Renal cortex interstitium (tissue), 11 donors: ENCODE data around the gene CDK18. TPM values are rescaled to one million over a fixed set of nuclear protein-coding genes. Genes with fewer than 3 reads are reported as not detected.

Experiments used
- DNase-seq, 11 donors: peaks; one replicate each; pipeline ENCODE4 v3.0.0-alpha.2; 2013; ENCODE audit warnings: low read depth in 9 of 11, low spot score in 4 of 11; ENCODE audit errors: extremely low read depth in 1 of 11
- polyA plus RNA-seq, 3 donors: library from polyadenylated mRNA; unstranded; fragments of 120-200 nt; gene quantifications; one replicate each; pipeline ENCODE4 v1.2.1, GENCODE V29; 2013; ENCODE audit not compliant: insufficient read length in 3 of 3

The CDK18 gene
- polyA plus RNA-seq, 3 donors = 20.4 to 53.2 (median 25.1) TPM

- DNase-seq = no peak
Observed at GRCh38 chr1:205576805-205577761, 72.6 kb downstream of the CDK18 start.

GRCh38 chr1:205577874-205578658, 73.6 kb downstream of the CDK18 start:
- no peak for DNase-seq

- DNase-seq = no peak
Observed at GRCh38 chr1:205578780-205579571, 74.5 kb downstream of the CDK18 start.

GRCh38 chr1:205579711-205580110, 75.2 kb downstream of the CDK18 start:
- no peak for DNase-seq

GRCh38 chr1:205580140-205580922, 75.9 kb downstream of the CDK18 start:
- DNase-seq = no peak

GRCh38 chr1:205580923-205581180, 76.4 kb downstream of the CDK18 start:
- no peak for DNase-seq

- no peak for DNase-seq
Observed at GRCh38 chr1:205581321-205581980, 77.0 kb downstream of the CDK18 start.

- no peak for DNase-seq
Observed at GRCh38 chr1:205582046-205582445, 77.6 kb downstream of the CDK18 start.

Other genes with a start within 250 kb of the CDK18 start
- gene NUAK2, start 182.9 kb upstream of the CDK18 start, polyA plus RNA-seq = 10 to 100 TPM in 1 of 3 donors, 1 to 10 TPM in 2; 8.0 to 14.9 (median 8.6) TPM
- gene KLHDC8A, start 147.7 kb upstream of the CDK18 start, polyA plus RNA-seq = 1 to 10 TPM; 1.2 to 3.1 (median 2.2) TPM
- 1 to 10 TPM; 2.8 to 3.5 (median 3.3) TPM for gene LEMD1, start 82.6 kb upstream of the CDK18 start, polyA plus RNA-seq
- gene BLACAT1, start 48.6 kb upstream of the CDK18 start, polyA plus RNA-seq = 1 to 10 TPM; 3.1 to 3.5 (median 3.2) TPM
- gene ELK4, start 127.3 kb downstream of the CDK18 start, polyA plus RNA-seq = 10 to 100 TPM; 16.0 to 25.7 (median 17.8) TPM
- 10 to 100 TPM in 1 of 3 donors, 1 to 10 TPM in 2; 8.6 to 12.5 (median 8.9) TPM for gene SLC45A3, start 175.8 kb downstream of the CDK18 start, polyA plus RNA-seq
- 100 to 1,000 TPM; 396 to 473 (median 397) TPM for gene NUCKS1, start 245.5 kb downstream of the CDK18 start, polyA plus RNA-seq